ENCODE results near the gene B4GALT3. TPM values are rescaled to one million over a fixed set of nuclear protein-coding genes. Genes with fewer than 3 reads are reported as not detected.
A peak's percentile ranks its signal among the peaks of the same experiment; 100 is the strongest.

The B4GALT3 gene
- total and polyA plus RNA-seq, 9 of the 15 experiments (the other 6 are each of a cell fraction or from before 2014, with no cell fraction given), result 31.2 to 103 (median 46.1) TPM

GRCh38 chr1:161165742-161166668 lies 11.3 kb downstream of the B4GALT3 start, which contains the start of gene PPOX (continued):
- TF ChIP-seq SFPQ (IDR thresholded peaks at IDR 0.05; ENCODE audit: low read depth, low read length), result no peak
- TF ChIP-seq GTF2F1 (IDR thresholded peaks at IDR 0.05; ENCODE audit: low read depth, low read length), result peak; percentile 7; the same call in 1 of the 2 replicates
- peak; percentile 98 for TF ChIP-seq SMARCE1 (IDR thresholded peaks at IDR 0.05)
- TF ChIP-seq GATA2 (CRISPR knock-in tag; IDR thresholded peaks at IDR 0.05), result peak; percentile 99
- peak; percentile 75 for TF ChIP-seq TCF7 (IDR thresholded peaks at IDR 0.05; ENCODE audit: borderline replicate concordance)
- no peak for TF ChIP-seq DEAF1 (CRISPR knock-in tag; IDR thresholded peaks at IDR 0.05)
- TF ChIP-seq ZSCAN32 (CRISPR knock-in tag; IDR thresholded peaks at IDR 0.05), result no peak
- TF ChIP-seq ZNF253 (CRISPR knock-in tag; conservative IDR thresholded peaks at IDR 0.05), result no peak
- peak; percentile 78 to 94; a peak in 3 of 4 replicates for TF ChIP-seq TBL1XR1 (IDR thresholded peaks at IDR 0.05; ENCODE audit: low read length in 2 of 2)
- peak; percentile 99 for TF ChIP-seq TAL1 (IDR thresholded peaks at IDR 0.05)
- TF ChIP-seq TARDBP (IDR thresholded peaks at IDR 0.05), result peak; percentile 45
- TF ChIP-seq CBFA2T3 (IDR thresholded peaks at IDR 0.05), result peak; percentile 99
- peak; percentile 64; the same call in 1 of the 2 replicates for TF ChIP-seq AFF4 (CRISPR knock-in tag; IDR thresholded peaks at IDR 0.05)
- peak; percentile 81 to 85 for TF ChIP-seq E2F6 (IDR thresholded peaks at IDR 0.05; ENCODE audit: borderline replicate concordance in 1 of 2, extremely low read depth in 1 of 2, insufficient read depth in 1 of 2, insufficient read length in 1 of 2, low read depth in 1 of 2, low read length in 1 of 2, poor library complexity in 1 of 2, severe bottlenecking in 1 of 2)
- peak; percentile 75; the same call in 1 of the 2 replicates for TF ChIP-seq NKRF (IDR thresholded peaks at IDR 0.05; ENCODE audit: borderline replicate concordance)

Data from K562 (cell line).